GM06990 (cell line): ENCODE results near the gene PTGES3.

Source experiments
- DNase-seq: peaks from one replicate; pipeline ENCODE4 v3.0.0-alpha.2; 2011; ENCODE audit not compliant: insufficient read length; ENCODE audit errors: extremely low read depth
- H3K27me3 ChIP-seq: replicated peaks from 2 replicates; pipeline ENCODE4 v1.6.0; 2011; ENCODE audit warnings: low read length; ENCODE audit not compliant: control insufficient read depth, insufficient read depth
- H3K36me3 ChIP-seq: 2 replicates; pipeline ENCODE4 v1.5.1; 2011; ENCODE audit warnings: low read length; ENCODE audit not compliant: control insufficient read depth, insufficient read depth
- H3K4me3 ChIP-seq: replicated peaks from 2 replicates; pipeline ENCODE4 v1.5.1; 2011; ENCODE audit warnings: low read depth, mild to moderate bottlenecking, control low read depth, low read length
- CTCF ChIP-seq: IDR thresholded peaks from 2 replicates; pipeline ENCODE4 v1.5.1; 2011; ENCODE audit warnings: low read length, control low read depth, mild to moderate bottlenecking, inconsistent platforms; ENCODE audit not compliant: insufficient read depth, poor library complexity, severe bottlenecking

The PTGES3 gene

GRCh38 chr12:56719056-56719455 is 31.0 kb upstream of the PTGES3 start:
- no peak for DNase-seq
- no peak for TF ChIP-seq CTCF
- Histone ChIP-seq H3K4me3 (no peak overlapping the region), H3K36me3 (peaks cover 25% of the 10 kb centered on the region), H3K27me3 (no peaks in the 10 kb centered on the region)

DNA sequence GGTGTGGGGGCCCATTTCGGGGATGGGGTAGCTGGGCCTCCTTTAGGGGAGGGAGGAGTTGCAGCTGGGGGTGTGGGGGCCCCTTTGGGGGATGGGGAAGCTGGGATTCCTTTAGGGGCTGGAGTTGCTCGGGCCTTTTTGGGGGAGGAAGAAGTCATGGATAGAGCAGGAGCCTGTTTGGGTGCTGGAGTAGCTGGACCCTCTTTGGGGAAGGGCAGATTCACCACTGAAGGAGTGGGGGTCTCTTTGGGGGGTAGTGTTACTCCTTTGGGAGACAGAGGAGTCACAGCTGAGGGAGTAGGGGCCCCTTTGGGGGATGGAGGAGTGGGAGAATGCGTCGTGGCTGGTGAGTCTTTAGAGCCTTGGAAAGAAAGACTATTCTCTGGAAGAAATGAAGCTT is 30.6 kb upstream of the PTGES3 start:
- DNase-seq, result no peak
- TF ChIP-seq CTCF, result no peak
- Histone ChIP-seq H3K4me3 (no peak overlapping the region), H3K36me3 (peaks cover 23% of the 10 kb centered on the region), H3K27me3 (no peaks in the 10 kb centered on the region)

DNA sequence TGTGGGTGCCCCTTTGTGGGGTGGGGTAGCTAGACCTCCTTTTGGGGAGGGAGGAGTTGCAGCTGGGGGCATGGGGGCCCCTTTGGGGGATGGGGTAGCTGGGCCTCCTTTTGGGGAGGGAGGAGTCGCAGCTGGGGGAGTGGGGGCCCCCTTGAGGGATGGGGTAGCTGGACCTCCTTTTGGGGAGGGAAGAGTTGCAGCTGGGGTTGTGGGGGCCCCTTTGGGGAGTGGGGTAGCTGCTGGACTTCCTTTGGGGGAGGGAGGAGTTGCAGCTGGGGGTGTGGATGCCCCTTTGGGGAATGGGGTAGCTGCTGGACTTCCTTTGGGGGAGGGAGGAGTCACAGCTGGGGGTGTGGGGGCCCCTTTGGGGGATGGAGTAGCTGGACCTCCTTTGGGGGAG is 30.1 kb upstream of the PTGES3 start:
- Histone ChIP-seq H3K27me3 (no peaks in the 10 kb centered on the region), H3K36me3 (peaks cover 25% of the 10 kb centered on the region), H3K4me3 (no peak overlapping the region)
- peak; percentile 37 for DNase-seq
- no peak for TF ChIP-seq CTCF

DNA sequence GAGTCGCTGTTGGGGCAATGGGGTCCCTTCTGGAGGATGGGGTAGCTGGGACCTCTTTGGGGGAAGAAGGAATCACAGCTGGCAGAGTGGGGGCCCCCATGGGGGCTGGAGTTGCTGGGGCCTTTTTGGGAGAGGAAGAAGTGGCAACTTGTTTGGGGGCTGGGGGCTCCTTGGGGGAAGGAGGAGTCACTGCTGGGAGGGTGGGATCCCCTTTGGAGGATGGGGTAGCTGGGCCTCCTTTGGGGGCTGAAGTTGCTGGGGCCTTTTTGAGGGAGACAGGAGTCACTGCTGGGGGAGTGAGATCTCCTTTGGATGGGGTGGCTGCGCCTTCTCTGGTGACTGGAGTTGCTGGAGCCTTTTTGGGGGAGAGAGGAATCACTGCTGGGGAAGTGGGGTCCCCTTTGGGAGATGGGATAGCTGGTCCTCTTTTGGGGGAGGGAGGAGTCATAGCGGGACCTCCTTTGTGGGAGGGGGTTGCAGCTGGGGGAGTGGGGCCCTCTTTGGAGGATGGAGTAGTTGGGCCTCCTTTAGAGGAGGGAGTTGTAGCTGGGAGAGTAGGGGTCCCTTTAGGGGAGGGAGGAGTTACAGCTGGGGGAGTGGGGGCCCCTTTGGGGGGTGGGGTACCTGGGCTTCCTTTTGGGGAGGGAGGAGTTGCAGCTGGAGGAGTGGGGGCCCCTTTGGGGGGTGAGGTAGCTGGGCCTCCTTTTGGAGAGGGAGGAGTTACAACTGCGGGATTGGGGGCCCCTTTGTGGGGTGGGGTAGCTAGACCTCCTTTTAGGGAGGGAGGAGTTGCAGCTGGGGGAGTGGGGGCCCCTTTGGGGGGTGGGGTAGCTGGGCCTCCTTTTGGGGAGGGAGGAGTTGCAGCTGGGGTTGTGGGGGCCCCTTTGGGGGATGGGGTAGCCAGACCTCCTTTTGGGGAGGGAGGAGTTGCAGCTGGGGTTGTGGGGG is 29.1 kb upstream of the PTGES3 start:
- H3K36me3 ChIP-seq, result peaks cover 27% of the 10 kb centered on the region
- no peaks in the 10 kb centered on the region for H3K27me3 ChIP-seq
- no peak for DNase-seq
- no peak overlapping the region for H3K4me3 ChIP-seq
- no peak for TF ChIP-seq CTCF

DNA sequence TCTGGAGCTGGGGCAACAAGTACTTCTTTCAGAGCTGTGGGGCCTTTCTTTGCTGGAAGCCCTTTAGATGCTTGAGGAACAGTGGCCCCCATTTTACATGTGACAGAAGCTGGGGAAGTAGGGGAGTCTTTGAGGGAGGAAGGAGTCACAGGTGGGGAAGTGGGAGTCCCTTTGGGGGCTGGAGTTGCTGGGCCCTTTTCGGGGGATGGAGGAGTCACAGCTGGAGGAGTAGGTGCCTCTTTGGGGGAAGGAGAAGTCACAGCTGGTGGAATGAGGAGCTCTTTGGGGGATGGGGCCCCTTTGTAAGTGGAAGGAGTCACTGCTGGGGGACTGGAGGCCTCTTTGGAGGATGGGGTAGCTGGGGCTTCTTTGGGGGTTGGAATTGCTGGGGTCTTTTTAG is 28.4 kb upstream of the PTGES3 start:
- Histone ChIP-seq H3K4me3 (no peak overlapping the region), H3K36me3 (peaks cover 27% of the 10 kb centered on the region), H3K27me3 (no peaks in the 10 kb centered on the region)
- no peak for TF ChIP-seq CTCF
- no peak for DNase-seq
